Measurements from ENCODE around the gene ANK3.

ANK3 gene

GRCh38 chr10:60389413-60390025, at the start of gene ANK3:
ANK3 (minus strand) TSS chr10:60389875; CDS start chr10:60389538, 337 bp downstream.
- no peak for DNase-seq (ENCODE audit: low read depth)
- H3K4me3 ChIP-seq (ENCODE audit: low read depth, low read length): no peak within 1 kb of the TSS
- TF ChIP-seq, protein P1, sequence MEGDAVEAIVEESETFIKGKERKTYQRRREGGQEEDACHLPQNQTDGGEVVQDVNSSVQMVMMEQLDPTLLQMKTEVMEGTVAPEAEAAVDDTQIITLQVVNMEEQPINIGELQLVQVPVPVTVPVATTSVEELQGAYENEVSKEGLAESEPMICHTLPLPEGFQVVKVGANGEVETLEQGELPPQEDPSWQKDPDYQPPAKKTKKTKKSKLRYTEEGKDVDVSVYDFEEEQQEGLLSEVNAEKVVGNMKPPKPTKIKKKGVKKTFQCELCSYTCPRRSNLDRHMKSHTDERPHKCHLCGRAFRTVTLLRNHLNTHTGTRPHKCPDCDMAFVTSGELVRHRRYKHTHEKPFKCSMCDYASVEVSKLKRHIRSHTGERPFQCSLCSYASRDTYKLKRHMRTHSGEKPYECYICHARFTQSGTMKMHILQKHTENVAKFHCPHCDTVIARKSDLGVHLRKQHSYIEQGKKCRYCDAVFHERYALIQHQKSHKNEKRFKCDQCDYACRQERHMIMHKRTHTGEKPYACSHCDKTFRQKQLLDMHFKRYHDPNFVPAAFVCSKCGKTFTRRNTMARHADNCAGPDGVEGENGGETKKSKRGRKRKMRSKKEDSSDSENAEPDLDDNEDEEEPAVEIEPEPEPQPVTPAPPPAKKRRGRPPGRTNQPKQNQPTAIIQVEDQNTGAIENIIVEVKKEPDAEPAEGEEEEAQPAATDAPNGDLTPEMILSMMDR (IDR thresholded peaks at IDR 0.05; ENCODE audit: insufficient read depth, low read depth, low read length, missing control alignments): no peak

DNA sequence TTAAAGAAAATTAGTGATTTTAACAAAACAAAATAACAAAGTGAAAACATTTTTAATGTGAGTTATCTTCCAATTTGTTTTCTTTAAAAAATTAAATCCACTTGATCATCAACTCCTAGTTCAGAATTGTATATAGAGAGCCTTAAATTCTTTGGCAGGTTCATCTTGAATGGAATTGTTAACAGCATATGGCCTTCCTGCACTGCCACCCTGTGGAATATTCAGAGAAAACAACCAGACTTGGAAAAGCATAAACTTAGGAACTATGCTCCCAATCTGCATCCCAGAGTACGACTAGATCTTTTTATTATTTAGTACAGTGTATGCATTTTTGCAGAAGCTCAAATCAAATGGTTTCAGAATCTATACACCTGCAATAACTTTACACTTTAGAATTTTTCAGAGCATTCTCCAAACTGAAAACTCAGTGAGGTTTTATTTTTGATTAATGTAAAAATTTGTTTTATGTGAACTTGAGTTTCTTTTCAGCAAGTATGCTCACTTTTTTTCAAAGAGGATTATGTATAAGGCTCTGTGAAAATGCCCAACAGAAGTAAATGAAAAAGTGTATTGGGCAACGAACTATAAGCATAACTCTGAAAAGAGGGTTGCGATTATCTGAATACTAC, 44.9 kb upstream of the ANK3 start:
- TF ChIP-seq, protein P1 (IDR thresholded peaks at IDR 0.05; ENCODE audit: insufficient read depth, low read depth, low read length, missing control alignments): peak; percentile 55
- DNase-seq (ENCODE audit: low read depth): peak; percentile 45
- no peak overlapping the region for H3K4me3 ChIP-seq (ENCODE audit: low read depth, low read length)

- H3K4me3 ChIP-seq (ENCODE audit: low read depth, low read length): no peak overlapping the region
- DNase-seq (ENCODE audit: low read depth): no peak
- TF ChIP-seq, protein P1 (IDR thresholded peaks at IDR 0.05; ENCODE audit: insufficient read depth, low read depth, low read length, missing control alignments): no peak
Measured at GRCh38 chr10:60433684-60434083, 44.0 kb upstream of the ANK3 start.

DNA sequence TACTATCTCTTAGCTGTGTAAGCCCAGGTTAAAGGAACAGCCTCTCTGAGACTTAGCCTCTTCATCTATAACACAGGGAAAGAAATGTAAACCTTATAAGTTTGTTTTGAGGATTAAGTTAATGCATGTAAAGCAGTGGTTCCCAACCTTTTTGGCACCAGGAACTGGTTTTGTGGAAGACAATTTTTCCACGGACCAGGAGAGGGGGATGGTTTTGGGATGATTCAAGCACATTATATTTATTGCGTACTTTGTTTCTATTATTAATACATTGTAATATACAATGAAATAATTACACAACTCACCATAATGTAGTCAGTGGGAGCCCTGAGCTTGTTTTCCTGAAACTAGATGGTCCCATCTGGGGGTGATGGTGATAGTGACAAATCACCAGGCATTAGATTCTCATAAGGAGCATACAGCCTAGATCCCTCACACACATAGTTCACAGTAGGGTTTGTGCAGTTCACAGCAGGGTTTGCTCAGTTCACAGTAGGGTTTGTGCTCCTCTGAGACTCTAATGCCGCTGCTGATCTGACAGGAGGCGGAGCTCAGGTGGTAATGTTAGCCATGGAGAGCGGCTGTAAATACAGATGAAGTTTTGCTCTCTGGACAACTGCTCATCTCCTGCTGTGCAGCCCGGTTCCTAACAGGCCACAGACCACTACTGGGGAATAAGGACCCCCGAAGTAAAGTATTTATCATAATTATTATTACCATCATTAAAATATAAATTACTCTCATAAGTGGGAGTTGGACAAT, 41.3 kb upstream of the ANK3 start:
- H3K4me3 ChIP-seq (ENCODE audit: low read depth, low read length): no peak overlapping the region
- no peak for DNase-seq (ENCODE audit: low read depth)
- TF ChIP-seq, protein P1 (IDR thresholded peaks at IDR 0.05; ENCODE audit: insufficient read depth, low read depth, low read length, missing control alignments): no peak

- TF ChIP-seq, protein P1 (IDR thresholded peaks at IDR 0.05; ENCODE audit: insufficient read depth, low read depth, low read length, missing control alignments): no peak
- no peak overlapping the region for H3K4me3 ChIP-seq (ENCODE audit: low read depth, low read length)
- DNase-seq (ENCODE audit: low read depth): no peak
Measured at GRCh38 chr10:60430017-60430416, 40.3 kb upstream of the ANK3 start.

- DNase-seq (ENCODE audit: low read depth): no peak
- H3K4me3 ChIP-seq (ENCODE audit: low read depth, low read length): no peak overlapping the region
- TF ChIP-seq, protein P1 (IDR thresholded peaks at IDR 0.05; ENCODE audit: insufficient read depth, low read depth, low read length, missing control alignments): no peak
Measured at GRCh38 chr10:60429084-60429849, 39.6 kb upstream of the ANK3 start.
